HepG2 (cell line): Measurements from ENCODE around the gene CFAP221. TPM values are rescaled to one million over a fixed set of nuclear protein-coding genes. Genes with fewer than 3 reads are reported as not detected.

Experiments
- ATAC-seq: fragments of 200-7000 bp; cut with Tn5 transposase; 3 replicates; pipeline ENCODE4 v1.9.1; 2020; ENCODE audit warnings: mild to moderate bottlenecking, moderate library complexity
- BruUV-seq: library from RNA; stranded (reverse); fragments of 400-500 nt; replicated peaks from 2 replicates; lab custom pipeline; 2021; lab: Mats Ljungman, UMichigan
- CTCF ChIA-PET: fragments of 300-600 bp; formaldehyde crosslinking; extraction: SDS; loops from one replicate; lab custom pipeline; 2021; ENCODE audit warnings: low total read pairs, inconsistent platforms, low intra/inter-chr PET ratio; lab: Yijun Ruan, JAX
- POLR2A ChIA-PET: fragments of 350-600 bp; sonication (Branson Sonifier 250); formaldehyde crosslinking; loops from one replicate; lab custom pipeline; 2020; ENCODE audit warnings: antibody characterized with exemption, inconsistent platforms; lab: Yijun Ruan, JAX
- DNase-seq: peaks from one replicate; pipeline ENCODE4 v3.0.0-alpha.2; 2015; ENCODE audit warnings: low spot score
- FAIRE-seq: peaks from 3 replicates; lab custom pipeline; 2011; peaks lifted over from hg19 to GRCh38; lab: Jason Lieb, UNC
- H2AFZ ChIP-seq: one replicate; pipeline ENCODE4 v1.6.1; 2011; ENCODE audit warnings: low read length, inconsistent platforms
- H3K27ac ChIP-seq: fragments of 300-600 bp; 3 replicates; pipeline ENCODE4 v1.8.0; 2011; ENCODE audit warnings: mixed run types, mild to moderate bottlenecking, mixed read lengths, low read length, inconsistent platforms; ENCODE audit not compliant: insufficient read depth; ENCODE audit errors: extremely low read length
- H3K27me3 ChIP-seq, 2 experiments: fragments of 200-600 bp in 1 of 2; 2 replicates in 1 of 2; 3 replicates in 1 of 2; pipeline versions ENCODE4 v1.6.0 to v1.8.0; 2011; ENCODE audit warnings: low read length in 2 of 2, mild to moderate bottlenecking in 2 of 2, moderate library complexity in 2 of 2, inconsistent platforms in 1 of 2; ENCODE audit not compliant: insufficient read depth in 2 of 2, control insufficient read depth in 1 of 2
- H3K36me3 ChIP-seq, 2 experiments: fragments of 200-600 bp in 1 of 2; replicated peaks in 1 of 2; 2 replicates in 1 of 2; 3 replicates in 1 of 2; pipeline versions ENCODE4 v1.5.1 to v1.8.0; 2011; ENCODE audit warnings: low read length in 2 of 2, inconsistent platforms in 1 of 2; ENCODE audit not compliant: insufficient read depth in 2 of 2, control insufficient read depth in 1 of 2
- H3K4me1 ChIP-seq: 2 replicates; pipeline ENCODE4 v1.5.1; 2012; ENCODE audit warnings: low read length, inconsistent platforms; ENCODE audit not compliant: insufficient read depth
- H3K4me2 ChIP-seq: 2 replicates; pipeline ENCODE4 v1.6.0; 2011; ENCODE audit warnings: low read depth, low read length, inconsistent platforms
- H3K4me3 ChIP-seq, 3 experiments: fragments of 200-600 bp in 1 of 3; sonication (generic), shearing (Covaris generic) in 1 of 3; replicated peaks in 1 of 3; 2 replicates each; pipeline ENCODE4 v1.5.1; 2011 to 2016; ENCODE audit warnings: low read length in 3 of 3, inconsistent platforms in 2 of 3, low read depth in 2 of 3, mild to moderate bottlenecking in 2 of 3, control low read depth in 1 of 3, mixed read lengths in 1 of 3; ENCODE audit not compliant: insufficient read depth in 1 of 3
- H3K79me2 ChIP-seq: one replicate; pipeline ENCODE4 v1.6.1; 2011; ENCODE audit warnings: low read length, inconsistent platforms; ENCODE audit not compliant: insufficient read depth
- H3K9ac ChIP-seq: 2 replicates; pipeline ENCODE4 v1.6.0; 2011; ENCODE audit warnings: mild to moderate bottlenecking, low read depth, low read length, inconsistent platforms; ENCODE audit not compliant: insufficient read depth
- H3K9me3 ChIP-seq: 2 replicates; pipeline ENCODE4 v1.5.1; 2012; ENCODE audit warnings: mild to moderate bottlenecking, low read length
- H4K20me1 ChIP-seq: 2 replicates; pipeline ENCODE4 v1.6.0; 2011; ENCODE audit warnings: inconsistent platforms, mild to moderate bottlenecking, low read length, moderate library complexity; ENCODE audit not compliant: insufficient read depth
- MAFF ChIP-seq: IDR thresholded peaks from 2 replicates; pipeline ENCODE4 v1.6.1; 2011; ENCODE audit warnings: low read depth, low read length, improper control_type of control experiment
- PHF20 ChIP-seq: sonication (generic); formaldehyde crosslinking; IDR thresholded peaks from 2 replicates; pipeline ENCODE4 v1.5.0; 2020; ENCODE audit warnings: mild to moderate bottlenecking, missing genetic modification reagents
- RBAK ChIP-seq: sonication (generic); formaldehyde crosslinking; IDR thresholded peaks from 2 replicates; pipeline ENCODE4 v1.5.1; 2020; ENCODE audit warnings: mild to moderate bottlenecking, missing genetic modification reagents
- REL ChIP-seq: sonication (generic); formaldehyde crosslinking; conservative IDR thresholded peaks from 2 replicates; pipeline ENCODE4 v1.8.0; 2022; ENCODE audit warnings: mild to moderate bottlenecking, missing genetic modification reagents, moderate library complexity
- THAP11 ChIP-seq: IDR thresholded peaks from 2 replicates; pipeline ENCODE4 v1.6.1; 2016; ENCODE audit warnings: missing biosample characterization, missing genetic modification reagents
- TRAFD1 ChIP-seq: sonication (generic); formaldehyde crosslinking; IDR thresholded peaks from 2 replicates; pipeline ENCODE4 v1.5.1; 2020; ENCODE audit warnings: missing genetic modification reagents, mild to moderate bottlenecking, borderline replicate concordance
- ZIK1 ChIP-seq: sonication (generic); formaldehyde crosslinking; IDR thresholded peaks from 2 replicates; pipeline ENCODE4 v1.5.0; 2020; ENCODE audit warnings: mild to moderate bottlenecking, low read depth, missing genetic modification reagents, borderline replicate concordance
- WGBS: methylation state at CpG from one replicate; pipeline ENCODE4 v1.1.6; 2017; ENCODE audit warnings: low lambda C conversion rate; 5-methylcytosine and 5-hydroxymethylcytosine counted together
- in situ Hi-C: cut with HindIII; loops from 2 replicates; pipeline ENCODE4 v1.10.0; 2017; ENCODE audit warnings: low pct_unique_long_range_greater_than_20kb; ENCODE audit not compliant: extremely low pct_ligation_motif_present
- intact Hi-C: fragments of 100-400 bp; cut with micrococcal nuclease; formaldehyde crosslinking; loops from one replicate; pipeline ENCODE4 v1.10.0; 2022; ENCODE audit not compliant: unreplicated experiment
- polyA plus RNA-seq, 8 experiments: library from polyadenylated mRNA; depleted of rRNA in 3 of 8; stranded (reverse) in 7 of 8; unstranded in 1 of 8; fragments of >200 nt; fragmentation: Illumina TruSeq in 4 of 8; extraction: Trizol in 4 of 8; gene quantifications; 2 replicates each; pipeline versions ENCODE4 v1.2.1 to v1.2.3, GENCODE V29; 2011 to 2016; ENCODE audit warnings: low read depth in 4 of 8, missing spikeins in 1 of 8, mixed read lengths in 1 of 8; ENCODE audit not compliant: insufficient read depth in 1 of 8
- total RNA-seq, 5 experiments: library from RNA; depleted of rRNA; stranded (reverse); fragments of >200 nt; fragmentation: Illumina TruSeq; extraction: Trizol; gene quantifications; 2 replicates each; pipeline ENCODE4 v1.2.3, GENCODE V29; 2016; ENCODE audit warnings: low read depth in 1 of 5

Gene CFAP221
- total and polyA plus RNA-seq, 2 of the 13 experiments (the other 11 are each of a cell fraction or from before 2014, with no cell fraction given) = not detected

GRCh38 chr2:119533560-119533959, 10.7 kb upstream of the CFAP221 start (continued):
- no peak for TF ChIP-seq MAFF
- TF ChIP-seq TRAFD1 (CRISPR knock-in tag) = no peak
- no peak for TF ChIP-seq PHF20 (CRISPR knock-in tag)
- no peak for TF ChIP-seq RBAK (CRISPR knock-in tag)

- Histone ChIP-seq H3K27ac (no peak overlapping the region), H3K4me3 (no peak overlapping the region), H3K4me2 (no peak overlapping the region), H3K79me2 (no peaks in the 10 kb centered on the region), H2AFZ (no peak overlapping the region), H3K9ac (no peak overlapping the region), H3K36me3 (no peaks in the 10 kb centered on the region), H3K27me3 (no peaks in the 10 kb centered on the region; a peak in 1 of 5 replicates), H4K20me1 (no peaks in the 10 kb centered on the region), H3K9me3 (peaks cover 12% of the 10 kb centered on the region), H3K4me1 (no peaks in the 10 kb centered on the region)
- no TSS peak for BruUV-seq
- FAIRE-seq (no peak), DNase-seq (no peak), ATAC-seq (no peak)
- 7% methylated on average over 6 of the region's 6 CpGs for WGBS
- ChIA-PET POLR2A (no interaction called here), CTCF (no interaction called here)
- TF ChIP-seq THAP11 (CRISPR knock-in tag) = no peak
- TF ChIP-seq ZIK1 (CRISPR knock-in tag) = no peak
- TF ChIP-seq REL (CRISPR knock-in tag) = no peak
- intact Hi-C loops (no loop called here), in situ Hi-C loops (no loop called here)
Measured at GRCh38 chr2:119536211-119536610, 8.0 kb upstream of the CFAP221 start.
